AG04450 (cell line): ENCODE measurements around the gene KRT40. TPM values are rescaled to one million over a fixed set of nuclear protein-coding genes. Genes with fewer than 3 reads are reported as not detected.

Source experiments
- CTCF ChIA-PET: fragments of 300-600, 350-600 bp; formaldehyde crosslinking; extraction: SDS; loops from one replicate; lab custom pipeline; 2022; ENCODE audit warnings: antibody characterized with exemption, inconsistent platforms; lab: Charles Lee
- POLR2A ChIA-PET: fragments of 350-600 bp; formaldehyde crosslinking; extraction: SDS; loops from one replicate; lab custom pipeline; 2021; ENCODE audit warnings: antibody characterized with exemption, inconsistent platforms; lab: Yijun Ruan, JAX
- DNase-seq: peaks from one replicate; pipeline ENCODE4 v3.0.0-alpha.2; 2011; ENCODE audit warnings: low read depth, low spot score
- H3K27ac ChIP-seq: one replicate; pipeline ENCODE4 v1.5.1; 2012; ENCODE audit warnings: low read depth, low read length, control low read depth
- H3K27me3 ChIP-seq: one replicate; pipeline ENCODE4 v1.6.0; 2012; ENCODE audit warnings: low read length; ENCODE audit not compliant: control insufficient read depth, insufficient read depth
- H3K4me3 ChIP-seq: 2 replicates; pipeline ENCODE4 v1.5.1; 2011; ENCODE audit warnings: mild to moderate bottlenecking, low read depth, low read length, control low read depth
- H3K9me3 ChIP-seq: 2 replicates; pipeline ENCODE4 v1.5.1; 2012; ENCODE audit warnings: low read length; ENCODE audit not compliant: control insufficient read depth, insufficient read depth
- polyA plus RNA-seq: library from polyadenylated mRNA; depleted of rRNA; stranded (reverse); fragments of >200 nt; gene quantifications from 2 replicates; pipeline ENCODE4 v1.2.3, GENCODE V29; 2011
- TF ChIP-seq, protein P1 (sequence below): IDR thresholded peaks from 2 replicates; pipeline ENCODE4 v1.5.1; 2011; ENCODE audit warnings: low read depth, low read length, control low read depth, inconsistent platforms

The KRT40 gene
- polyA plus RNA-seq, 1 experiment, result not detected

DNA sequence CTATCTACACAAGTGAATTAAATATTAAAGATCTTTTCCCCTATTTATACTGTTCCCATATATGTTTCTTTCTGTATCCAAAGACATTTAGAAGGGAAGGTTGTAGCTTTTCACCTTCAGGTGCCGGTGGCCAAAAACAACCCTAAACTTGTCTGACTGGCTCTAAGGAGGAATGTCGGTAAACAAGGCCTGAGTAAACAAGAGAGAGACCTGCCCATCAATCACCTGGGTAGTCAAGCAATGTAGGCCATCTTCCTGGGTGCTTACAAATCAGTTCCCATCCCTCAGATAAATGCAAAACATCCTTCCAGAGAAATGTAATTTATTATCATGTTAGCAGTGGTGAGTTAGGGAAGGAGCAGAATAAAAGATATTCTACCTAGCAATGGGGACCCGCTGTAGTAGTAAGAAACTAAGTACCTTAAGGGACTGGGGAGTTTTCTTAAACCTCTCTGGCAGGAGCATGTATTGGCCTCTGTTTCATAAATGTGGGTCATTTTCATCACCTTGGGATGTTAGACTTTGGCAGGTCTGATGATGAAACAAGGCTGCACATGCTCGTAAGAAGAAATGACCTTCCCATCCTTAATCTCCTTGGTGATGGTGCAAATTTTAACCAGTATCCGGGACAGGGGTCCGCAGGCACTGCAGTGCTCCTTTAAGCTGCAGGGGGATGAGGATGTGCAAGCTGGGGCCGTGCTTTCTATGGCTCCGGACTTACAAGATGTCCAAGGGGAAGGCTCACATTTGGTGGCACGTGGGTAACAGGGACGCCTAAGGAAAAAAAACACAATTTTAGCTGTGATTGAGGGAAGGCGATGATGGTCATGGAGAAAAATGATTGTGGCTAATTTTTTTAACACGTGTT is 25.8 kb downstream of the KRT40 start:
- H3K27ac ChIP-seq, result no peak overlapping the region
- POLR2A ChIA-PET, result interaction anchor here (1.3 kb wide), 1 partner anchor 731 kb away, joined by 3 read pairs; no protein-coding TSS in a partner anchor

DNA sequence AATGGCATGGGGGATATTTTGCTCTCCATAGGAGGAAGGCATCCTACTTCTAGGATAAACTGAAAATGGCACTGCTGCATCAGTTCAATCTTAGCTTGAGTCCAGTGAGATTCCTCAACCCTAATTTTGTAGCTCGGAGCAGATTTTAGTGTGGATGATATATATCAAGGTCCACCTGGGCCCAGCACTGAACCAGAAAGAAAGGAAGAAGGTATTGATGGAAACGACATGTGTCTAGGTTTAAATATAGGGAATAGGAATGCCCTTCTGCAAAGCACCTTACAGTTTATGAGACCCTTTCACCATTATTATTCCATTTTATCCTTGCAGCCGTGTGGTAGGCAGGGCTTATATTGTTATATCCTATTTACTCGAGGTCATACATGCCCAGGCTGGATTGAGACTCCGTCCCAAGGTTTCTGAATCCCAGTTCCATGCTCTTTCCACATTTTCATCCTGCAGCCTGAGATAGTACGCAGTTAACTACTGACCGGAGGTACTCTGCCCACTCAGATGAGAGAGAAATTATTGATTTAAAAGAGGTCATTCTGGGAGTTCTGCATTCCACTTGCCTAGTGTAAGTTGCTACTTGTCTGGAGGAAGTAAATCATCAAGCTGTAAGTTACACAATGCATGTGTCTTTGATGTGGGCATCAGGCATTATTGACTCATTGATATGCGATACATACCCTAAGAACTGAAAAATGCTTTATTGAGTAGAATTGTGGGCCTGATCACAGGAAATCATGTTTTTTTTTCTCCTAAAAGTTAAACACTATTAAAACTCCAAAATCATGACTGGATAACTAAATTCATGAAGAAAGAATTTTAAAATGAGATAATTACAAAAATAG is 27.5 kb downstream of the KRT40 start:
- H3K27ac ChIP-seq, result peak overlapping the region; percentile 71
- TF ChIP-seq, protein P1, sequence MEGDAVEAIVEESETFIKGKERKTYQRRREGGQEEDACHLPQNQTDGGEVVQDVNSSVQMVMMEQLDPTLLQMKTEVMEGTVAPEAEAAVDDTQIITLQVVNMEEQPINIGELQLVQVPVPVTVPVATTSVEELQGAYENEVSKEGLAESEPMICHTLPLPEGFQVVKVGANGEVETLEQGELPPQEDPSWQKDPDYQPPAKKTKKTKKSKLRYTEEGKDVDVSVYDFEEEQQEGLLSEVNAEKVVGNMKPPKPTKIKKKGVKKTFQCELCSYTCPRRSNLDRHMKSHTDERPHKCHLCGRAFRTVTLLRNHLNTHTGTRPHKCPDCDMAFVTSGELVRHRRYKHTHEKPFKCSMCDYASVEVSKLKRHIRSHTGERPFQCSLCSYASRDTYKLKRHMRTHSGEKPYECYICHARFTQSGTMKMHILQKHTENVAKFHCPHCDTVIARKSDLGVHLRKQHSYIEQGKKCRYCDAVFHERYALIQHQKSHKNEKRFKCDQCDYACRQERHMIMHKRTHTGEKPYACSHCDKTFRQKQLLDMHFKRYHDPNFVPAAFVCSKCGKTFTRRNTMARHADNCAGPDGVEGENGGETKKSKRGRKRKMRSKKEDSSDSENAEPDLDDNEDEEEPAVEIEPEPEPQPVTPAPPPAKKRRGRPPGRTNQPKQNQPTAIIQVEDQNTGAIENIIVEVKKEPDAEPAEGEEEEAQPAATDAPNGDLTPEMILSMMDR, result no peak

More for the DNA sequence above, 25.8 kb downstream of the KRT40 start:
- Histone ChIP-seq H3K9me3 (peaks cover 5% of the 10 kb centered on the region; the same call in 1 of the 2 replicates), H3K4me3 (no peak overlapping the region), H3K27me3 (no peaks in the 10 kb centered on the region)
- CTCF ChIA-PET, result interaction anchor here (1.4 kb wide), 1 partner anchor 591 kb away, joined by 9 read pairs; no protein-coding TSS in a partner anchor
- no peak for DNase-seq
- TF ChIP-seq, protein P1, result no peak

DNA sequence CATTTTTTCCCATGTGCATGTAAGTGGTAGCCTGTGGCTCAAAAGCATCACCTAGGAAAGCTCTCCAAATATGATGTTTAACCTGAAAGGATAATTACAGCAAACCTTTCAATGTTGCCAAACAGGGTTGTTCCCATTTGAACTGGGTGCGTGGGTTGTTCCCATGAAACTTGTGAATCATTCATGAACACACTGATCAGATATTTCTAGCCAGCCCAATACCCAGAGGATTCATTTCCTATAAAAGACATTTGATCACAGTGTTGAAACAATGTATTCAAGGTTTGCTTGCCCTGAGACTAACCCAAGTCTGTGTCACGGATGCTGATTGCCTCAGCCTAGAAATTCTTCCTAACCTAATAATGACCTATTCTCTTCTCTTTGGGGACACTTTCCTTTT is 30.2 kb downstream of the KRT40 start:
- peak overlapping the region; percentile 22 for H3K27ac ChIP-seq
- no peak overlapping the region for H3K4me3 ChIP-seq
- H3K9me3 ChIP-seq, result no peaks in the 10 kb centered on the region
- ChIA-PET POLR2A (interaction anchor here (1.6 kb wide), 1 partner anchor 105 kb away, joined by 5 read pairs; no protein-coding TSS in a partner anchor), CTCF (no interaction called here)
- DNase-seq, result peak; percentile 65
- no peaks in the 10 kb centered on the region for H3K27me3 ChIP-seq
- TF ChIP-seq, protein P1, result no peak

More for the DNA sequence above, 27.5 kb downstream of the KRT40 start:
- H3K27me3 ChIP-seq, result no peaks in the 10 kb centered on the region
- POLR2A ChIA-PET, result interaction anchor here (0.7 to 1.3 kb wide), 3 partner anchors 47 to 733 kb away, joined by 3 to 4 read pairs (median 4); partner anchors contain the start of gene KRTAP1-1
- no peaks in the 10 kb centered on the region for H3K9me3 ChIP-seq
- CTCF ChIA-PET, result interaction anchor here (1.4 kb wide), 1 partner anchor 592 kb away, joined by 9 read pairs; no protein-coding TSS in a partner anchor
- H3K4me3 ChIP-seq, result no peak overlapping the region
- peak; percentile 96 for DNase-seq

DNA sequence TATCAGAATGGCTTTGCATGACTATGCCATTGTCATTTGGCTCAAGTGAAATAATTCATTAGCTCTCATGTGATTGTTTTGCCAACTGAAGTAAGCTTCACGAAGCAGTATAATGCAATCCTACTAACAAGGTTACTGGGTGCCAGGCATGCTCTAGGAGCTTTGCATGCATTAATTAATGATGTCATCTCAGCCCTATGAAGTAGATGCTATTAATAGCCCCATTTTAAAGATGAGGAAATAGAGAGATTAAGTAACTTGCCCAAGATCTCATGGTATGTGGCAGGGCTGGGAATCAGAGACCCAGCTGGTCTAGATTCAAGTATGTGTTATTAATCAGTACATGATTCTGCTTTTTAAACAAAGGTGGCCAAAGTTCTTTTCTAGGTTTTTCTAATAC is 31.5 kb downstream of the KRT40 start:
- Histone ChIP-seq H3K27ac (no peak overlapping the region), H3K9me3 (no peaks in the 10 kb centered on the region), H3K4me3 (no peak overlapping the region), H3K27me3 (no peaks in the 10 kb centered on the region)
- DNase-seq, result peak; percentile 84
- POLR2A ChIA-PET, result interaction anchor here (1.2 to 1.6 kb wide), 3 partner anchors 37 to 106 kb away, joined by 3 to 5 read pairs (median 5); no protein-coding TSS in a partner anchor
- CTCF ChIA-PET, result interaction anchor here (1.0 kb wide), 1 partner anchor 596 kb away, joined by 7 read pairs; no protein-coding TSS in a partner anchor
- TF ChIP-seq, protein P1, result no peak
